GM20000 (cell line): Measurements from ENCODE around the gene TRIM6.
A peak's percentile ranks its signal among the peaks of the same experiment; 100 is the strongest.

Experiments
- DNase-seq: peaks from one replicate; pipeline ENCODE4 v3.0.0; 2012; ENCODE audit warnings: low spot score
- CTCF ChIP-seq: IDR thresholded peaks from 2 replicates; pipeline ENCODE4 v1.5.1; 2012; ENCODE audit warnings: mild to moderate bottlenecking, control low read depth; ENCODE audit errors: extremely low read depth, missing control alignments

Gene TRIM6

GRCh38 chr11:5624489-5625279 is 28.2 kb downstream of the TRIM6 start, which contains the start of gene TRIM34:
TRIM34 (plus strand) TSS chr11:5625001; CDS start chr11:5632332, 7,331 bp downstream.
- no peak for TF ChIP-seq CTCF
- peak; percentile 86 for DNase-seq

- DNase-seq = no peak
- TF ChIP-seq CTCF = no peak
Measured at GRCh38 chr11:5625281-5625680, 28.8 kb downstream of the TRIM6 start.

- no peak for DNase-seq
- no peak for TF ChIP-seq CTCF
Measured at GRCh38 chr11:5626196-5626595, 29.8 kb downstream of the TRIM6 start.

- no peak for TF ChIP-seq CTCF
- DNase-seq = no peak
Measured at GRCh38 chr11:5631417-5631816, 35.0 kb downstream of the TRIM6 start.

- peak; percentile 60 for DNase-seq
- no peak for TF ChIP-seq CTCF
Measured at GRCh38 chr11:5631969-5632635, 35.7 kb downstream of the TRIM6 start.

GRCh38 chr11:5639953-5640352 is 43.5 kb downstream of the TRIM6 start:
- DNase-seq = no peak
- TF ChIP-seq CTCF = no peak

- no peak for DNase-seq
- no peak for TF ChIP-seq CTCF
Measured at GRCh38 chr11:5643585-5643984, 47.1 kb downstream of the TRIM6 start.
